ENCODE results near the gene S1PR2. TPM values are rescaled to one million over a fixed set of nuclear protein-coding genes. Genes with fewer than 3 reads are reported as not detected.

Gene S1PR2
- total RNA-seq, 6 donors from 2014 or later: 9.1 to 30.0 (median 16.0) TPM

DNA sequence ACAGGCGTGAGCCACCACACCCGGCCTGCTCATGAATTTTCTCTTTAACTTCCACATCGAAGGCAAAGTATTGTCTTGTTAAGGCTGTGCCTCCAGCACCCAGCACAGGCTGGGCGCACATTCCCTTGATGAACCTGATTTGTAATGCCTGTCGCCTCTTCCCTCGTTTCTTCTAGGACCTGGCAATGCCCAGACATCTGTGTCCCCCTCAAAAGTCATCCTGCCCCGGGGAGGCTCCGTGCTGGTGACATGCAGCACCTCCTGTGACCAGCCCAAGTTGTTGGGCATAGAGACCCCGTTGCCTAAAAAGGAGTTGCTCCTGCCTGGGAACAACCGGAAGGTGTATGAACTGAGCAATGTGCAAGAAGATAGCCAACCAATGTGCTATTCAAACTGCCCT is 43.5 kb upstream of the S1PR2 start:
- peak overlapping the region in 1 of 4 donors; percentile 74 for H3K4me3 ChIP-seq
- H3K27me3 ChIP-seq: no peaks in the 10 kb centered on the region
- H3K27ac ChIP-seq: peak overlapping the region; percentile 74 to 98 (median 96)
- peaks cover 6 to 60% (median 36%) of the 10 kb centered on the region in 4 donors for H3K36me3 ChIP-seq
- TF ChIP-seq POLR2AphosphoS5 (IDR thresholded peaks at IDR 0.05) (no peak), EP300 (IDR thresholded peaks at IDR 0.05) (no peak), POLR2A (IDR thresholded peaks at IDR 0.05) (no peak)
- TF ChIP-seq, protein P1, sequence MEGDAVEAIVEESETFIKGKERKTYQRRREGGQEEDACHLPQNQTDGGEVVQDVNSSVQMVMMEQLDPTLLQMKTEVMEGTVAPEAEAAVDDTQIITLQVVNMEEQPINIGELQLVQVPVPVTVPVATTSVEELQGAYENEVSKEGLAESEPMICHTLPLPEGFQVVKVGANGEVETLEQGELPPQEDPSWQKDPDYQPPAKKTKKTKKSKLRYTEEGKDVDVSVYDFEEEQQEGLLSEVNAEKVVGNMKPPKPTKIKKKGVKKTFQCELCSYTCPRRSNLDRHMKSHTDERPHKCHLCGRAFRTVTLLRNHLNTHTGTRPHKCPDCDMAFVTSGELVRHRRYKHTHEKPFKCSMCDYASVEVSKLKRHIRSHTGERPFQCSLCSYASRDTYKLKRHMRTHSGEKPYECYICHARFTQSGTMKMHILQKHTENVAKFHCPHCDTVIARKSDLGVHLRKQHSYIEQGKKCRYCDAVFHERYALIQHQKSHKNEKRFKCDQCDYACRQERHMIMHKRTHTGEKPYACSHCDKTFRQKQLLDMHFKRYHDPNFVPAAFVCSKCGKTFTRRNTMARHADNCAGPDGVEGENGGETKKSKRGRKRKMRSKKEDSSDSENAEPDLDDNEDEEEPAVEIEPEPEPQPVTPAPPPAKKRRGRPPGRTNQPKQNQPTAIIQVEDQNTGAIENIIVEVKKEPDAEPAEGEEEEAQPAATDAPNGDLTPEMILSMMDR (IDR thresholded peaks at IDR 0.05): no peak
- WGBS, 2 donors: 86 to 89% methylated on average over 10 of the region's 10 CpGs
- peaks cover 32 to 91% (median 48%) of the 10 kb centered on the region in 4 donors for H3K4me1 ChIP-seq
- DNase-seq: no peak
- no peaks in the 10 kb centered on the region for H3K9me3 ChIP-seq
- ATAC-seq (ENCODE audit: low FRiP score in 2 of 2): no peak

GRCh38 chr19:10271543-10272086 is 40.5 kb upstream of the S1PR2 start:
- TF ChIP-seq POLR2AphosphoS5 (IDR thresholded peaks at IDR 0.05): peak; percentile 31 to 37
- TF ChIP-seq, protein P1 (IDR thresholded peaks at IDR 0.05): no peak
- H3K9me3 ChIP-seq: no peaks in the 10 kb centered on the region
- peak overlapping the region; percentile 54 to 74 (median 59) for H3K4me3 ChIP-seq
- peak overlapping the region; percentile 94 to 98 (median 98) for H3K27ac ChIP-seq
- peaks cover 0 to 32% (median 14%) of the 10 kb centered on the region in 4 donors for H3K36me3 ChIP-seq
- H3K4me1 ChIP-seq: peaks cover 41 to 88% (median 50%) of the 10 kb centered on the region in 4 donors
- WGBS, 2 donors: 13 to 23% methylated on average over 5 to 12 of the region's 12 CpGs
- ATAC-seq (ENCODE audit: low FRiP score in 2 of 2): peak in 1 of 2 donors; percentile 1
- peak in 1 of 2 donors; percentile 45 for DNase-seq
- H3K27me3 ChIP-seq: no peaks in the 10 kb centered on the region

DNA sequence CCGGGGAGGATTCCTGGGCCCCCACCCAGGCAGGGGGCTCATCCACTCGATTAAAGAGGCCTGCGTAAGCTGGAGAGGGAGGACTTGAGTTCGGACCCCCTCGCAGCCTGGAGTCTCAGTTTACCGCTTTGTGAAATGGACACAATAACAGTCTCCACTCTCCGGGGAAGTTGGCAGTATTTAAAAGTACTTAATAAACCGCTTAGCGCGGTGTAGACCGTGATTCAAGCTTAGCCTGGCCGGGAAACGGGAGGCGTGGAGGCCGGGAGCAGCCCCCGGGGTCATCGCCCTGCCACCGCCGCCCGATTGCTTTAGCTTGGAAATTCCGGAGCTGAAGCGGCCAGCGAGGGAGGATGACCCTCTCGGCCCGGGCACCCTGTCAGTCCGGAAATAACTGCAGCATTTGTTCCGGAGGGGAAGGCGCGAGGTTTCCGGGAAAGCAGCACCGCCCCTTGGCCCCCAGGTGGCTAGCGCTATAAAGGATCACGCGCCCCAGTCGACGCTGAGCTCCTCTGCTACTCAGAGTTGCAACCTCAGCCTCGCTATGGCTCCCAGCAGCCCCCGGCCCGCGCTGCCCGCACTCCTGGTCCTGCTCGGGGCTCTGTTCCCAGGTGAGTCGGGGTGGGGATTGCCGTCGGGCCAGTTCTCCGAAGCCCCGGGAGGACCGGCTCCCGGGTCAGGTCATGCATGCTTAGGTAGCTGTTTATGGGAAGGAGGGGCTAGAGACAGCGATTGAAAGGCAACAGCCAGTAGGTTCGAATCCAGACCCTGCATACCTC is 39.7 kb upstream of the S1PR2 start, which contains the start of gene ICAM1:
Gene ICAM1 (plus strand): TSS at position 505 of the 779 bp plus-strand sequence. CDS start 40 bp downstream, at position 545.
- WGBS, 2 donors: 0 to 3% methylated on average over 24 of the region's 51 CpGs
- Histone ChIP-seq H3K4me3 (peak within 1 kb of the TSS; percentile 59 to 74 (median 60)), H3K36me3 (peaks cover 0 to 25% (median 12%) of the 10 kb centered on the region in 4 donors), H3K27me3 (no peaks in the 10 kb centered on the region), H3K9me3 (no peaks in the 10 kb centered on the region), H3K4me1 (peaks cover 41 to 84% (median 49%) of the 10 kb centered on the region in 4 donors), H3K27ac (peak within 1 kb of the TSS; percentile 94 to 98 (median 98))
- TF ChIP-seq, protein P1 (IDR thresholded peaks at IDR 0.05): peak in 5 of 6 experiments; percentile 11 to 64 (median 58)
- TF ChIP-seq POLR2AphosphoS5 (IDR thresholded peaks at IDR 0.05) (peak; percentile 99), POLR2A (IDR thresholded peaks at IDR 0.05) (peak; percentile 75 to 96 (median 92)), EP300 (IDR thresholded peaks at IDR 0.05) (peak; percentile 93 to 100 (median 95))
- DNase-seq (peak; percentile 93 to 94), ATAC-seq (ENCODE audit: low FRiP score in 2 of 2) (peak; percentile 83 to 88)

DNA sequence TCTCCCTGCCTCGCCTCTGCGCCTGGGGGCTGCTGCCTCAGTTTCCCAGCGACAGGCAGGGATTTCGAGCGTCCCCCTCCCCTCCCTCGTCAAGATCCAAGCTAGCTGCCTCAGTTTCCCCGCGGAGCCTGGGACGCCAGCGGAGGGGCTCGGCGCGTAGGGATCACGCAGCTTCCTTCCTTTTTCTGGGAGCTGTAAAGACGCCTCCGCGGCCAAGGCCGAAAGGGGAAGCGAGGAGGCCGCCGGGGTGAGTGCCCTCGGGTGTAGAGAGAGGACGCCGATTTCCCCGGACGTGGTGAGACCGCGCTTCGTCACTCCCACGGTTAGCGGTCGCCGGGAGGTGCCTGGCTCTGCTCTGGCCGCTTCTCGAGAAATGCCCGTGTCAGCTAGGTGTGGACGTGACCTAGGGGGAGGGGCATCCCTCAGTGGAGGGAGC is 39.1 kb upstream of the S1PR2 start:
- H3K4me1 ChIP-seq: peaks cover 45 to 78% (median 48%) of the 10 kb centered on the region in 4 donors
- ATAC-seq (ENCODE audit: low FRiP score in 2 of 2) (peak; percentile 83 to 84), DNase-seq (peak; percentile 90 to 92)
- H3K36me3 ChIP-seq: peaks cover 0 to 19% (median 9%) of the 10 kb centered on the region in 4 donors
- WGBS, 2 donors: 0% methylated on average over 1 to 23 of the region's 37 CpGs
- TF ChIP-seq POLR2A (IDR thresholded peaks at IDR 0.05) (no peak), POLR2AphosphoS5 (IDR thresholded peaks at IDR 0.05) (peak in 1 of 2 donors; percentile 1), EP300 (IDR thresholded peaks at IDR 0.05) (no peak)
- TF ChIP-seq, protein P1 (IDR thresholded peaks at IDR 0.05): no peak
- H3K27ac ChIP-seq: peak overlapping the region; percentile 94 to 98 (median 98)
- H3K27me3 ChIP-seq: no peaks in the 10 kb centered on the region
- no peaks in the 10 kb centered on the region for H3K9me3 ChIP-seq
- peak overlapping the region; percentile 59 to 74 (median 60) for H3K4me3 ChIP-seq
